Natural killer cell (primary cell): ENCODE data around the gene STK25. TPM values are rescaled to one million over a fixed set of nuclear protein-coding genes. Genes with fewer than 3 reads are reported as not detected.

ENCODE experiments used
- ATAC-seq, 3 donors: fragments of 150-1000 bp in 2 of 3; fragments of 200-7000 bp in 1 of 3; cut with Tn5 transposase; 1 replicate in 1 of 3; 2 replicates in 2 of 3; pipeline ENCODE4 v1.10.0; 2021; ENCODE audit warnings: mild to moderate bottlenecking in 2 of 3, moderate library complexity in 2 of 3
- DNase-seq, 2 donors: peaks; one replicate each; pipeline versions ENCODE4 v3.0.0 to v3.0.0-alpha.2; 2013 to 2021; ENCODE audit warnings: mixed read lengths in 1 of 2
- H3K27ac ChIP-seq: one replicate; pipeline ENCODE4 v1.5.1; 2013; ENCODE audit warnings: mild to moderate bottlenecking, low read length
- H3K27me3 ChIP-seq: one replicate; pipeline ENCODE4 v1.6.1; 2013; ENCODE audit warnings: low read length; ENCODE audit not compliant: control insufficient read depth, insufficient read depth
- H3K36me3 ChIP-seq: one replicate; pipeline ENCODE4 v1.6.1; 2013; ENCODE audit warnings: low read length; ENCODE audit not compliant: control insufficient read depth, insufficient read depth
- H3K4me1 ChIP-seq: one replicate; pipeline ENCODE4 v1.6.1; 2013; ENCODE audit warnings: low read length; ENCODE audit not compliant: control insufficient read depth, insufficient read depth
- H3K4me3 ChIP-seq: one replicate; pipeline ENCODE4 v1.5.1; 2013; ENCODE audit warnings: low read length
- H3K9me3 ChIP-seq: one replicate; pipeline ENCODE4 v1.6.1; 2013; ENCODE audit warnings: low read length; ENCODE audit not compliant: control insufficient read depth, insufficient read depth
- H3K27ac Mint-ChIP-seq, 2 donors: one replicate each; pipeline ENCODE4 v1.8.0; 2022; ENCODE audit warnings: mild to moderate bottlenecking in 2 of 2, mixed read lengths in 2 of 2, moderate library complexity in 1 of 2
- H3K27me3 Mint-ChIP-seq, 2 donors: one replicate each; pipeline ENCODE4 v1.8.0; 2022; ENCODE audit warnings: low read depth in 2 of 2, mixed read lengths in 2 of 2
- H3K36me3 Mint-ChIP-seq: one replicate; pipeline ENCODE4 v1.8.0; 2022; ENCODE audit warnings: mixed read lengths
- H3K4me1 Mint-ChIP-seq, 2 donors: one replicate each; pipeline ENCODE4 v1.8.0; 2022; ENCODE audit warnings: mixed read lengths in 2 of 2
- H3K4me3 Mint-ChIP-seq: one replicate; pipeline ENCODE4 v1.8.0; 2022; ENCODE audit warnings: mild to moderate bottlenecking, moderate library complexity, mixed read lengths
- H3K9me3 Mint-ChIP-seq, 2 donors: one replicate each; pipeline ENCODE4 v1.8.0; 2022; ENCODE audit warnings: mixed read lengths in 2 of 2
- CTCF ChIP-seq: fragments of 200-600 bp; IDR thresholded peaks from one replicate; pipeline ENCODE4 v1.8.0; 2022; ENCODE audit warnings: antibody characterized with exemption
- whole genome bisulfite sequencing: methylation state at CpG from one replicate; pipeline ENCODE4 v1.1.7; 2013; ENCODE audit warnings: missing lambda C conversion rate; ENCODE audit not compliant: insufficient coverage; 5-methylcytosine and 5-hydroxymethylcytosine counted together
- intact Hi-C: fragments of 100-400 bp; cut with micrococcal nuclease; formaldehyde crosslinking; loops from one replicate; pipeline ENCODE4 v1.14.2; 2022
- total RNA-seq, 4 donors: library from RNA; stranded (reverse); fragments of 120-200 nt in 1 of 4; gene quantifications; one replicate each; pipeline versions ENCODE4 v1.2.3 to v1.2.4, GENCODE V29; 2013 to 2022

Gene STK25
- total RNA-seq, 3 donors from 2014 or later (not counting 1 experiment from before 2014, with no cell fraction given), result 110 to 140 (median 135) TPM

- H3K4me1 Mint-ChIP-seq, result no peaks in the 10 kb centered on the region
- H3K27me3 Mint-ChIP-seq, result no peaks in the 10 kb centered on the region
- Histone ChIP-seq H3K27me3 (no peaks in the 10 kb centered on the region), H3K4me1 (no peaks in the 10 kb centered on the region), H3K9me3 (no peaks in the 10 kb centered on the region), H3K27ac (no peak overlapping the region), H3K36me3 (peaks cover 12% of the 10 kb centered on the region), H3K4me3 (no peak overlapping the region)
- H3K9me3 Mint-ChIP-seq, result no peaks in the 10 kb centered on the region
- no peaks in the 10 kb centered on the region for H3K36me3 Mint-ChIP-seq
- TF ChIP-seq CTCF, result no peak
- intact Hi-C loops, result no loop called here
- WGBS, result 82% methylated on average over 15 of the region's 15 CpGs
- no peak overlapping the region for H3K4me3 Mint-ChIP-seq
- no peak for DNase-seq
- H3K27ac Mint-ChIP-seq, result no peak overlapping the region
- no peak for ATAC-seq
Observed at GRCh38 chr2:241489733-241490680, 18.4 kb downstream of the STK25 start.

GRCh38 chr2:241489088-241489487 lies 19.3 kb downstream of the STK25 start:
- intact Hi-C loops, result no loop called here
- Histone ChIP-seq H3K4me3 (no peak overlapping the region), H3K36me3 (peaks cover 4% of the 10 kb centered on the region), H3K27me3 (no peaks in the 10 kb centered on the region), H3K4me1 (no peaks in the 10 kb centered on the region), H3K9me3 (no peaks in the 10 kb centered on the region), H3K27ac (no peak overlapping the region)
- no peak for DNase-seq
- Mint-ChIP-seq H3K27me3 (no peaks in the 10 kb centered on the region), H3K36me3 (no peaks in the 10 kb centered on the region), H3K9me3 (no peaks in the 10 kb centered on the region), H3K27ac (no peak overlapping the region), H3K4me3 (no peak overlapping the region), H3K4me1 (no peaks in the 10 kb centered on the region)
- no peak for TF ChIP-seq CTCF
- 82% methylated on average over 1 of the region's 3 CpGs for WGBS
- ATAC-seq, result no peak

- TF ChIP-seq CTCF, result no peak
- intact Hi-C loops, result no loop called here
- ATAC-seq, result no peak
- no peaks in the 10 kb centered on the region for H3K27me3 ChIP-seq
- no peaks in the 10 kb centered on the region for H3K9me3 ChIP-seq
- Mint-ChIP-seq H3K27me3 (no peaks in the 10 kb centered on the region), H3K27ac (no peak overlapping the region), H3K4me3 (no peak overlapping the region), H3K4me1 (no peaks in the 10 kb centered on the region), H3K36me3 (no peaks in the 10 kb centered on the region), H3K9me3 (no peaks in the 10 kb centered on the region)
- WGBS, result 97% methylated on average over 1 of the region's 1 CpG
- no peak overlapping the region for H3K27ac ChIP-seq
- H3K36me3 ChIP-seq, result no peaks in the 10 kb centered on the region
- no peak for DNase-seq
- H3K4me3 ChIP-seq, result no peak overlapping the region
- H3K4me1 ChIP-seq, result no peaks in the 10 kb centered on the region
Observed at GRCh38 chr2:241485172-241485911, 23.0 kb downstream of the STK25 start.
